Stimulated activated CD4-positive, alpha-beta T cell treated with anti-CD3 and anti-CD28 coated beads, TNF-alpha, amount 100 ng/mL, for 4 hours (primary cell): ENCODE results near the gene IP6K2.
A peak's percentile ranks its signal among the peaks of the same experiment; 100 is the strongest.
"Not testable (repeated sequence)": the region's sequence is repeated elsewhere in the genome, so short reads cannot be mapped to it uniquely, and the experiment has no call there.

Source experiments
- DNase-seq, 3 experiments: peaks; one replicate each; pipeline ENCODE4 v3.0.0-alpha.2; 2020; ENCODE audit warnings: low read depth in 3 of 3

IP6K2 gene

DNA sequence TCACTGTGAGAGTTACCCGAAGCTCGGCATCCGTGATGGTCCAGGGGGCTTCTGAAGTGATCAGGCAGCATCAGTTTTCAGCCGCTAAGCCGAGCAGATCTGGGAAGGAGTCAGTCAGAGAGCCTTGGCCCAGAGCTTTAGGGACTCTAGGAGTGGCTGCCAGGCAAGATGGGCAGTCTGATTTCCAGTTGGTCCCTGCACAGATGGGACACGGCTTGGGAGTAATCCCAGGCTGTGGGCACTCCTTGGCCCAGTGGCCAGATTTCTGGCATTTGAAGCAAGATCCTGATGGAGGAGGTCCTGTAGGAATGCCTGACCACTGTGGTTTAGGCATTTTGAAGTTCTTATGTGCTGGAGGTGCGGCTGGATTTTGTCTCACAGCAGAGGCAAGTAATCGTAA, 10.5 kb upstream of the IP6K2 start:
- no peak for DNase-seq

DNA sequence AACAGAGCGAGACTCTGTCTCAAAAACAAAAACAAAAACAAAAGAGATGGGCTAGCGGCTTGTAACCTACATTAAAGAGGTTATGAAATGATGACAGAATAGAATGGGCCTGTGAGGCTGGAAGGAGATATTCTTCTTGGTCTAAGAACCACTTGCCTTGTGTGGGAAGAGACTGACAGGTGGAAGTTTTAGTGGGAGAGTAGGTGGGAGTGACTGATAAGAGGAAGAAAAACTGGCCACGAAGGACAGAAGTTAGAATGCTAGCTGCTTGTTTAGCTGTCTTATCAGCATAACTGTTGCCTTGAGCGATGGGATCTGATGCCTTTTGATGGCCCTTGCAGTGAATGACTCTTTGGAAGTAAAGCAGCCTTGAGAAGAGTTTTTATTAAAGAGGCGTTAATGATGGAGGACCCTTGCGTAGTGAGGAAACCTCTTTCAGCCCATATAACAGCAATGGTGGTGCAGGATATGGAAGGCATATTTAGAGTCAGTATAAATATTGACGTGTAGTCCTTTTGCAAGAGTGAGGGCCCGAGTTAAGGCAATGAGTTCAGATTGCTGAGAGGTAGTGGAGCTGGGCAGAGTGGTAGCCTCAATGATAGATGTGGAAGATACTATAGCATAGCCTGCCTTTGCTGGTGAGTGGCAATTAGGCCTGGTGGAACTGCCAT, 8.3 kb upstream of the IP6K2 start:
- DNase-seq = not testable (repeated sequence)

GRCh38 chr3:48723725-48724124, 6.7 kb upstream of the IP6K2 start:
- DNase-seq = no peak

DNA sequence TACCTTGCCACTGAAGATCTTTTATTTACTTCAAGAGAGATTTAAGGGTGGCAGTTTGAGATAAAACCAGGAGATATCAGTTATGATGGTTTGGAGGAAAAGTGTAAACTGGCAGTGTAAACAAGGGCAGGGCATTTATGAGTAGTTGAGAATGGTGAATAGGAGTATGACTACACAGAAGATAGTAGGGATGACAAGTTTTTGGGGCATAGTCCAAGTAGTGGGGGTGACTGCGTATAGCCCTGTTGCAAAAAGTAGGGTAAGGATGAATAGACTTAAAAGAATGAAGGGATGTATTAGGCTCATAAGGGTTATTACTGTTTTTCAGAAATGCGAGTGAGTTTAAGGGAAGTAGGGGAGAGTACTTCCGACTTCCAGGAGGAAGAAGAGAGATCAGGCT, 6.3 kb upstream of the IP6K2 start:
- not testable (repeated sequence) for DNase-seq

- DNase-seq = peak in 1 of 3 experiments; percentile 14
Measured at GRCh38 chr3:48716508-48716981, 476 bp downstream of the IP6K2 start.

DNA sequence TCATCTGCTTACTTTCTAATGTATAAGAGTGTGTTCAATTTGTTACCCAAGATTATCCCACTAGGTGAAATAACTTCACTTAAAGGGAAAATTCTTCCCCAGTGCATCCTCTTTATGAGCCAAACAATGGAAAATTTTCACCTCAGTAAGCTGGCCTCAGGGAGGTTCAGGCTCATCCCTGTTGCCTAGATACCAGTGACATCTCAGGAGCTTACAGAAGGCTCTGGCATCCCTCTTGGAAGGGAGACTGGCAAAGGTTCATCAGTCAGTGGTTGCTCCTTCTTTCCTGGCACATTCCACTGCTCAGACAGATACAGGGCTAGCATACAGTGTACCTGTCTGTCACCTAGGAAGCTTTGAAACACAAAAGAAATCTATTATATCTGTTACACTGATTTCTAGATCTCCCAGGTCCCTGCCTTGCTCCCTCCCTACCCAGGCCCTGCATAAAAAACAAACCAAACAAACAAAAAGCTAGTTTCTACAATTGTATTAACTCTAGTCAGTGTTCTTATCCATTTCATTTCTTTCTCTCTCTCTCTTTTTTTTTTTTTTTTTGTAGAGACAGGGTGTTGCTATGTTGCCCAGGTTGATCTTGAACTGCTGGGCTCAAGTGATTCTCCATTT, 1.7 kb downstream of the IP6K2 start:
- DNase-seq = no peak

GRCh38 chr3:48711727-48712126, 5.3 kb downstream of the IP6K2 start:
- DNase-seq = no peak

DNA sequence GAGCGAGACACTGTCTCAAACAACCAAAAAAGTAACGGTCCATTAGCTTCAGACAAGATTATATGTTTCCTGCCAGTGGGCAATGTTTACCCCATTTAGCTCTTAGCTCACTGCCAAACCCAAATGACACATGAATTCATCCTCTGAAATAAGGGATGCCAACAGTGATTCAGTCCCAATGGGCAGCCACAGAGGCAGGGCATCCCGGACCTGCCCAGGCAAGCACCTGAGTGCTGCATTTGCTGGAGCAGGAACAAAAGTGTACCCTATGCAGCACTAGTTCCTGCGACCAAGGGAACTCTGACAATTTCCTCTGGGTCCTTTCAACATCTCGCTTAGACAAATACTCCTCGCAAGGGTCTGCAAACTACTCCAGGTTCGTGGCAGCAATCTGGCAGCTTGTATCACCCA, 8.0 kb downstream of the IP6K2 start:
- DNase-seq = no peak

DNA sequence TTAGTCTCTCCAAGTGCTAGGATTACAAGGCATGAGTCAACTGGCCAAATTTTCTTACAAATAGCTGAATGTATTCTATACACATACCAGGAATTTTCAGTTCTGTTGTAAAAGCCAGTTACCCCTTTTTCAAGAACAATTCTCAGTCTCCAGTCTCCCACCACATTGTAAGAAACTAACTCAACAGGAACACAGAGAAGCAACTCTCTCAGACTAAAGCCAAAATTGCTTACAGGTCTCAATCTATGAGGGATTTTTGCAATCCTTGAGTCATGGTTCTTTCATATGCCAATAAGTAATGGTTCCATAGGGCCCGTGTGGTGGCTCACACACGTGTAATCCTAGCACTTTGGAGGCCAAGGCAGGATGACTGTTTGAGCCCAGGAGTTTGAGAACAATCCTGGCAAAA, 8.5 kb downstream of the IP6K2 start:
- no peak for DNase-seq

GRCh38 chr3:48707157-48707556, 9.9 kb downstream of the IP6K2 start:
- no peak for DNase-seq

- no peak for DNase-seq
Measured at GRCh38 chr3:48702320-48702920, 14.6 kb downstream of the IP6K2 start.

DNA sequence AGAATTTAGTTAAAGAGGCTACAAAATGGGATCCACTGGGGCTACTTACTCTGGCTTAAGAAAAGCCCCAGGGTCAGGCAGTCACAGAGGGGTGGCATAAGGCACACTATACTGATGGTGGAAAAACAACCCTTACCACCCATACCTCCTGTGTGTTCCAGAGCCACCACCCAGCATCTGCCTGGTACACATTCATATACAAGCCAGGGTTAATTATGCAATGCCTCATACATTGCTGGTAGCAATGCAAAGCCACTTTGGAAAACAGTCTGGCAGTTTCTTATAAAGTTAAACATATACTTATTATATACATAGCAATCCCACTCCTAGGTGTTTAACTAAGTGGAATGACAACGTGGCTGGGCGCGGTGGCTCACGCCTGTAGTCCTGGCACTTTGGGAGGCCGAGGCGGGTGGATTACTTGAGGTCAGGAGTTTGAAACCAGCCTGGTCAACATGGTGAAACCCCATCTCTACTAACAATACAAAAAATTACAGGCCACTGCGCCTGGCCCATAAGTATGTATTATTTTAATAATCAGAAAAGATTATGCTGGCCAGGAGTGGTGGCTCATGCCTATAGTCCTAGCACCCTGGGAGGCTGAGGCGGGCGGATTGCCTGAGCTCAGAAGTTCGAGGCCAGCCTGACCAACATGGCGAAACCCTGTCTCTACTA, 16.2 kb downstream of the IP6K2 start:
- DNase-seq = no peak

DNA sequence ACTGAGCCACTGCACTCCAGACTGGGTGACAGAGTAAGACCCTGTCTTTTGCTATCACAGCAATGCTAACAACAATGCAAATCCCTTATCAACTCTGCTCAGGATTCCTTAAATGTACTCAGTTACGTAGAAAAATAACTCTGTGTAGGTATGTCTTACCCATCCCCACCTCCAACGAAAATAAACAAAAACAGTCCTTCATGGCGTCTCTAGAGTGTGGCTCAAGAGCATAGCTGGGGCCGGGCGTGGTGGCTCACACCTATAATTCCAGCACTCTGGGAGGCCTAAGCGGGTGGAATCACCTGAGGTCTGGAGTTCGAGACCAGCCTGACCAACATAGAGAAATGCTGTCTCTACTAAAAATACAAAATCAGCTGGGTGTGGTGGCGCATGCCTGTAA, 18.1 kb downstream of the IP6K2 start:
- no peak for DNase-seq

GRCh38 chr3:48697952-48698351, 19.1 kb downstream of the IP6K2 start:
- DNase-seq = no peak

GRCh38 chr3:48696601-48697000, 20.4 kb downstream of the IP6K2 start:
- no peak for DNase-seq

GRCh38 chr3:48696156-48696555, 20.9 kb downstream of the IP6K2 start:
- no peak for DNase-seq

DNA sequence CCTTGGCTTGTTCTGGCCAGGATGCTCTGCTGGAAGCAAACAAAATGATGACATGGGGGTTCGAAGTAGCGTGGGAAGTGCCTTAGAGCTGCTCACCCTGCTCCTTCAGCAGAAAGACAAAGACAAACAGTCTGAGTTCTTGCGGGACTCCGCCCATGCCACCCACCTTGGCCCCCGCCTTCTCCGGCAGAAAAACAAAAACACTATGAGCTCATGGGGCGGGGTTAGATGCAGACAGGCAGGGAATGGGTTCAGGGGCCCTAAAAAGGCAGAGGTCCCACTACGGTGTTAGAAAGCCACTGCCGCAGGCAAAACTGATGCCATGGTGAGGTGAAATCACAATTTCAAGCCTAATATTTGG, 21.6 kb downstream of the IP6K2 start:
- no peak for DNase-seq

- DNase-seq = no peak
Measured at GRCh38 chr3:48694610-48695392, 22.2 kb downstream of the IP6K2 start.

DNA sequence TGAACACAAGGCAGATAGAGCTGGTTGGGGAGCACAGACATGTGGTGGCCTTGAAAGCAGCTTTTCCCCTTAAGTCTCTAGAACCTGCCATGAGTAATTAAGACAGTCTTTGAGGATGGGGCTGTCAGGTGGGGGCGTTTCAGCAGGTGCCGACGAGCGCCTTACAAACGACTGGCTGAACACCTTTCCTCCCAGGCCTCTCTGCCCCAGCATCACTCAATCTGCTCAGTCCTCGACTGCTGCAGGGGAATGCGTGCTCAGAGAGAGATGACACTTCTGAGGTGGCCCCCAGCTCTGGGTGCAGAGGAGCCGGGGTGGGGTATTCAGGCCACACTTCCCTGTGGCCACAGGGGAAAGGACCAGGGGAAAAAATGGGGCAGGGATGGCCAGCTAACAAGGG, 23.2 kb downstream of the IP6K2 start:
- DNase-seq = no peak

GRCh38 chr3:48692551-48692950, 24.5 kb downstream of the IP6K2 start:
- DNase-seq = no peak

GRCh38 chr3:48690846-48691458, 26.1 kb downstream of the IP6K2 start:
- no peak for DNase-seq
